Measurements from ENCODE around the gene RPL32. TPM values are rescaled to one million over a fixed set of nuclear protein-coding genes. Genes with fewer than 3 reads are reported as not detected.
"Not testable (repeated sequence)": the region's sequence is repeated elsewhere in the genome, so short reads cannot be mapped to it uniquely, and the experiment has no call there.

The RPL32 gene
- total RNA-seq, 1 donor from 2014 or later: 972 TPM

DNA sequence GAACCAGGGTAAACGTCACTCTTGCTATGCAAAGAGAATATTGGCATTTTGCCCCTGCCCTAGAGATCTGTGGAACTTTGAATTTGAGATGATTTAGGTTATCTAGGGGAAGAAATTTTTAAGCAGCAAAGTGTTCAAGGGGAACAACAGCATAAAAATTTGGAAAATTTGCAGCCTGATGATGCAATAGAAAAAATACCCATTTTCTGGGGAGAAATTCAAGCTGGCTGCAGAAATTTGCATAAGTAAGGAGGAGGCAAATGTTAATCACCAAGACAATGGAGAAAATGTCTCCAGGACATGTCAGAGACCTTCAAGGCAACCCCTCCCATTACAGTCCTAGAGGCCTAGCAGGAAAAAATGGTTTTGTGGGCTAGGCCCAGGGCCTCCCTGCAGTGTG lies 4.4 kb upstream of the RPL32 start:
- Mint-ChIP-seq H3K27ac (ENCODE audit: unreplicated experiment) (no peak overlapping the region), H3K4me3 (ENCODE audit: unreplicated experiment) (no peak overlapping the region), H3K27me3 (ENCODE audit: low read depth) (no peaks in the 10 kb centered on the region), H3K9me3 (ENCODE audit: low read depth) (no peaks in the 10 kb centered on the region), H3K4me1 (ENCODE audit: low read depth) (peaks cover 16% of the 10 kb centered on the region), H3K36me3 (ENCODE audit: low read depth) (no peaks in the 10 kb centered on the region)
- DNase-seq (ENCODE audit: low spot score): no peak
- no peak for TF ChIP-seq CTCF (IDR thresholded peaks at IDR 0.05)

DNA sequence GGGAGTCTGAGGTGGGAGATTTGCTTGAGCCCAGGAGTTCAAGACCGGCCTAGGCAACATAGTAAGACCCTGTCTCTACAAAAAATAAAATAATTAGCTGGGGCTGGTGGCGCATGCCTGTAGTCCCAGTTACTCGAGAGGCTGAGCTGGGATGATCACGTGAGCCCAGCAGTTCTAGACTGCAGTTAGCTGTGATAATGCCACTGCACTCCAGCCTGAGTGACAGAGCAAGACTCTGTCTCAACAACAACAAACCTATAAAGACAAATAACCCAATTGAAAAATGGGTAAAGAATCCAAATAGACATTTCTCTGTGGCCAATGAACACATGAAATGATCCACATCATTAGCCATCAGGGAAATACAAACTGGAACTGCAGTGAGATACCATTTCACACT lies 1.1 kb upstream of the RPL32 start:
- Mint-ChIP-seq H3K27ac (ENCODE audit: unreplicated experiment) (no peak overlapping the region), H3K27me3 (ENCODE audit: low read depth) (no peaks in the 10 kb centered on the region), H3K36me3 (ENCODE audit: low read depth) (peaks cover 18% of the 10 kb centered on the region), H3K9me3 (ENCODE audit: low read depth) (no peaks in the 10 kb centered on the region), H3K4me1 (ENCODE audit: low read depth) (peaks cover 50% of the 10 kb centered on the region), H3K4me3 (ENCODE audit: unreplicated experiment) (no peak overlapping the region)
- no peak for DNase-seq (ENCODE audit: low spot score)
- TF ChIP-seq CTCF (IDR thresholded peaks at IDR 0.05): no peak

DNA sequence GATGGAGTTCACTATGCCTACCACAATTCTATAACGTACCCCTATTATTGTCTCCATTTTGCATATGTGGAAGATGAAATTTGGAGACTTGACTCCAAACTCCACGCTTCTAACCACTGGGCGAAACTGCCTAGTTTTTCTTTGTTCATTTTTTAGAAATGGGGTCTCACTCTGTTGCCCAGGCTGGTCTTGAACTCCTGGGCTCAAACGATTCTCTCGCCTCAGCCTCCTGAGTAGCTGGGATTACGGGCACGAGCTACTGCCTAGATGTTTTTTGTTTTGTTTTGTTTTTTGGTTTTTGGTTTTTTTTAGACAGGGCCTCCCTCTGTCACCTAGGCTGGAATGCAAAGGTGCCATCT lies 584 bp upstream of the RPL32 start:
- no peak for DNase-seq (ENCODE audit: low spot score)
- Mint-ChIP-seq H3K36me3 (ENCODE audit: low read depth) (peaks cover 22% of the 10 kb centered on the region), H3K4me1 (ENCODE audit: low read depth) (peaks cover 54% of the 10 kb centered on the region), H3K9me3 (ENCODE audit: low read depth) (no peaks in the 10 kb centered on the region), H3K27ac (ENCODE audit: unreplicated experiment) (peak overlapping the region; percentile 97), H3K4me3 (ENCODE audit: unreplicated experiment) (no peak overlapping the region), H3K27me3 (ENCODE audit: low read depth) (no peaks in the 10 kb centered on the region)
- TF ChIP-seq CTCF (IDR thresholded peaks at IDR 0.05): peak; percentile 54

DNA sequence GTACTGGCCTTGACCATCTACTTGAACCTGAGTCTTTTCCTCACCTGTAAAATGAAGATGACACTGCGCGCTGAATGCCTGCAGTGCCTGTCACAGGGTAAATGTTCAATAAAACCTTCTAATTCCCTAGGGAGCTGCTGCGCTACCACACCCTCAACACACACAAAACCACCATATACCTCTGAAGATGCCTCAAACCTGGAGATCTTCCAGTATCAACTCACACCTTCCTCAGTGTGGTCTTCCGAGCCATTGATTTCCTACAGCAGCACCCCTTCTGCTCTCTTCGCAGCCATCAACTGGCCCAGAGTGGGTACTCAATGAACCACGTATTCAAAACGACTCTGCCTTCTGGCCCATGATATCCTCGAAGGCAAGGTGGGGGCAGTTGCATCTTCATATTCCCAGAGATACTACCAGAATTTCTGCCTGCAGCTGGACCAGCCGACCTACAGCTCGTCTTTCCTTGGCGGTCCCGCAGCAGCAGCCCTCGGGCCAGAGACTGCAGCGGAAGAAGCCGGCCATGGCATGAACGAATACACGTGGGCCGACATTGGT lies 695 bp downstream of the RPL32 start:
- Mint-ChIP-seq H3K36me3 (ENCODE audit: low read depth) (peaks cover 27% of the 10 kb centered on the region), H3K27ac (ENCODE audit: unreplicated experiment) (peak overlapping the region; percentile 97), H3K9me3 (ENCODE audit: low read depth) (no peaks in the 10 kb centered on the region), H3K4me3 (ENCODE audit: unreplicated experiment) (peak overlapping the region; percentile 94), H3K4me1 (ENCODE audit: low read depth) (peaks cover 48% of the 10 kb centered on the region), H3K27me3 (ENCODE audit: low read depth) (no peaks in the 10 kb centered on the region)
- no peak for DNase-seq (ENCODE audit: low spot score)
- TF ChIP-seq CTCF (IDR thresholded peaks at IDR 0.05): no peak

DNA sequence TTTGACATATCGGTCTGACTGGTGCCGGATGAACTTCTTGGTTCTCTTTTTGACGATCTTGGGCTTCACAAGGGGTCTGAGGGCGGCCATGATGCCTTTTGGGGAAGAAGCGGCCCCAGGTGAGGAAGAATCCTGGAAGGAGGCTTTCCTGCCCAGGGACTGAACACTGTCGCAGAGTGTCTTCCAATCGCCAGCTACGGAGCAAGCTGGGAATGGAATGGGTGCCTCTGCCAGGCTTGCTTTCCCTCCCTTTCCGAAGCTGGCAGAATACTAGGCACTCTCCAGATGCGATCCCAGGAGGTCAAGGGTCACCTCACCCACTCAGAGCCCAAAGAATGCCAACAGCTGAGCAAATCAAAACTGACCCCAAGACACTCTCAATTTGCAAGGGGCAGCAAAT lies 1.2 kb downstream of the RPL32 start:
- not testable (repeated sequence) for DNase-seq (ENCODE audit: low spot score); H3K9me3 Mint-ChIP-seq (ENCODE audit: low read depth); H3K27me3 Mint-ChIP-seq (ENCODE audit: low read depth)
- Mint-ChIP-seq H3K4me3 (ENCODE audit: unreplicated experiment) (peak overlapping the region; percentile 94), H3K27ac (ENCODE audit: unreplicated experiment) (peak overlapping the region; percentile 63), H3K4me1 (ENCODE audit: low read depth) (peaks cover 48% of the 10 kb centered on the region), H3K36me3 (ENCODE audit: low read depth) (peaks cover 27% of the 10 kb centered on the region)

GRCh38 chr3:12839156-12839946 lies 2.0 kb downstream of the RPL32 start:
- TF ChIP-seq CTCF (IDR thresholded peaks at IDR 0.05): no peak
- H3K27me3 Mint-ChIP-seq (ENCODE audit: low read depth): no peaks in the 10 kb centered on the region
- H3K36me3 Mint-ChIP-seq (ENCODE audit: low read depth): peaks cover 31% of the 10 kb centered on the region
- no peaks in the 10 kb centered on the region for H3K9me3 Mint-ChIP-seq (ENCODE audit: low read depth)
- peak overlapping the region; percentile 63 for H3K27ac Mint-ChIP-seq (ENCODE audit: unreplicated experiment)
- H3K4me3 Mint-ChIP-seq (ENCODE audit: unreplicated experiment): peak overlapping the region; percentile 94
- DNase-seq (ENCODE audit: low spot score): no peak
- peaks cover 48% of the 10 kb centered on the region for H3K4me1 Mint-ChIP-seq (ENCODE audit: low read depth)
